ENCODE results near the gene CD7.
A peak's percentile ranks its signal among the peaks of the same experiment; 100 is the strongest.

Gene CD7

DNA sequence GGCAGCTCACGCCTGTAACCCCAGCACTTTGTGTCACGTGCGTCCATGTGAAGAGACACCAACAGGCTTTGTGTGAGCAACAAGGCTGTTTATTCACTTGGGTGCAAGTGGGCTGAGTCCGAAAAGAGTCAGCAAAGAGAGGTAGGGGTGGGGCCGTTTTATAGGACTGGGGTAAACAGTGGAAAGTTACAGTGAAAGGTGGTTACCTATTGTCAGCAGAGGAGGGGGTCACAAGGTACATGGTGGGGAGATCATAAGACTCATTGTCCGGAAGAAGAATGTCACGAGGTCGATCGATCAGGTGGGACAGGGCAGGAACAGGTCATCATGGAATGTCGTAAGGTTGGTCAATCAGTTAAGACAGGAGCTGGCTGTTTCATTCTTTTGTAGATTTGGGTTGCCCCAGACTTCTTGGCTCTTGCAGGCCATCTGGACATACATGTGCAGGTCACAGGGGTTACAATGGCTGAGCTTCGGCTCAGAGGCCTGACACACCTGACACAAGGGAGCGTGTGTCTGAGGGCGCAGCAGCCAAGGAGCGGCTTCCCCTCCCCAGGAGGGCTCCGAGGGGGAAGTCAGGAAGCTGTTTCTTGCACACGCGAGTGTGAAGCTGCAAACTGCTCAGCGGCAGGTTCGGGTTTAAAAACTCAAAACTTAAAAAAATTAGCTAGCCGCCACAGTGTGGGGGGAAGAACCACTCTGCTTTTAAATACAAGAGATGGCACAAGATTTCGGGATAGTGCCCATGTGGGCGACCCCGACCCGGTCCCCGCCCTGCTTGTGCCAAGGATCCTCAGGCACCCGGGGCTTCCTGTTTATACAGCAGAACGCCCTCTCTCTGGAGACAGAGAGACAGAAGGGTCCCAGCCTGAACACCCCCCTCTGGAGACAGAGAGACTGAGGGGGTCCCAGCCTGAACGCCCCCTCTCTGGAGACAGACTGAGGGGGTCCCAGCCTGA is 29.2 kb upstream of the CD7 start:
- DNase-seq, result peak in 2 of 4 experiments; percentile 47 to 58

DNA sequence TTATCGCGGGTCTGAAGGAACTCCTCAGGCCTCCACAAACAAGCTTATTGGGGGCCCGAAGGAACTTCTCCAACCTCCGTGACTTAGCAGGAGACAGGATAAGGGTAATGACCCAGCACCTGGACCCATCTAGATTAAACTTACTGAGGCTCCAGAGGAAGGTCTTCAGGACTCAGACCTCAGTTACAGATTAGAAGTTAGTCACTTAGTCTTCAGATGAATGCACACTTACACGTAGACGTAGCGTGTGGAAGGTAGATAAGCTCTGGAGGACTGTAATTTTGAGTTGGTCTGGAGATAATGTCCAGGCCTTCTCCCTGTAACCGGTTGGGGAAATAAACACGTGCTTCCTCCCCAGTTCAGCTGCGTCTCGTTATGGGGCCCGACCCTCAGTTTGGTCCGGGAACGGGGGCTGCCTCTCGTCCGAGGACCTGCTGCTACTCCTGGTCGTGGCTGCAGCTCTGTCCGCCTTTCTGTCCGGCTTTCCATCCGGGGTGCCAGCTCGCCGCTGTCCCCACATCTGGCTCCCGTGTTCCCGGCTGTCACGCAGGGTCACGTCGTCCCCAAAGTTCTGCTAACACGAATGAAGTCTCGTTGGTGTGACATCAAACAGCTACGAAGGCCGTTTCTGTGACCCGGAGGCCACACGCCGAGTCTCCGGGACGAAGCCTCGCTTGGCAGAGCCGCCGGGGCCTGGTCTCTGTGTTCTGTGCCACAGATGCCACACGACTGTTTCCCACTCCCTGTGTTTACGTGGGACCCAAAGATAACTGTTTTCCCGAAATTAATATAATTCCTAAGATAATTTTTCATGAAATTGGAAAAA is 28.0 kb upstream of the CD7 start:
- no peak for DNase-seq

DNA sequence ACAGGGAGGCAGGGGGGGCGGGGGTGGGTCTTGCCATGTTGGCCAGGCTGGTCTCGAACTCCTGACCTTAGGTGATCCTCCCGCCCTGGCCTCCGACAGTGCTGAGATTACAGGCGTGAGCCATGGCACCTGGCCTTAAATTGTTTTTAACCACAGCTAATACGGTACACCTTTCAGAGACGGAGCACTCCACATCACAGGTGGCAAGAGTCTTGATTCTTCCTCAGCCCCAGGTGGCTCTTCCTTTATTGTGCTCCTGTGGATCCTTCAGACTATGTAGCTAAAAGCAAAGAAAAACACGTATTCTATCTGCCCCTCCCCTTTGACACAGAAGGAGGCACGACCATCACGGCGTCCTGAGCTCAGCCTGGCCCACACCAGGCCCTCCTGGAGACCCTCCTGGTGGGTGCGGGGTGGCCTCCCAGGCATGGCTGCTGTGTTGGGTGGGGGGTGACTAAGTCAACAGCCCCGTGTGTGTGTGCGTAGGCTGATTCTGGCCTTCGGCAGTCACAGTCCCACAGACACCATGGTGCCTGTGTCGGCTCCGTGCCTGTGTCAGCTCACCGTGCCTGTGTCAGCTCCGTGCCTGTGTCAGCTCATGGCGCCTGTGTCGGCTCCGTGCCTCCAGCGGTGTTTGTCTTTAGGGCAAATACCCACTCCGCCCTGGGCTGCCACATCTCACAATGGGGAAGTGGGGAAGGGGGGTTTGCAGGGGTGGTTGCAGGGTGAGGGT is 26.9 kb upstream of the CD7 start:
- DNase-seq, result no peak

DNA sequence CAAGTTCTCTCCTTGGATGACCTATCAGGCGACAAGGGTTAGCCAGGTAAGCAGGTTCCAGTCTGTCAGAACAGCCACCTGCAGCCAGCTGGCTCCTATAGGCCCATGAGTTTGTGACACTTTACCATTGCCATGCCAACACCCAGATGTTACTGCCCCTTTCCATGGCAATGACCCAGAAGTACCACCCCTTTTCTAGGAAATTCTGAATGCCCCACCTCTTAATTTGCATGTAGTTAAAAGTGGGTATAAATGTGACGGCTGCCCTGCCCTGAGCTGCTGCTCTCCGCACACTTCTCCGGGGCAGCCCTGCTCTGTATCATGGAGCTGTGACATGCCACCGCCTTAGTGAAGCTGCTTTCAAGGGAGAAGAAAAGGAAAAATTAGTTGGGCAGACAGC is 26.2 kb upstream of the CD7 start:
- no peak for DNase-seq

DNA sequence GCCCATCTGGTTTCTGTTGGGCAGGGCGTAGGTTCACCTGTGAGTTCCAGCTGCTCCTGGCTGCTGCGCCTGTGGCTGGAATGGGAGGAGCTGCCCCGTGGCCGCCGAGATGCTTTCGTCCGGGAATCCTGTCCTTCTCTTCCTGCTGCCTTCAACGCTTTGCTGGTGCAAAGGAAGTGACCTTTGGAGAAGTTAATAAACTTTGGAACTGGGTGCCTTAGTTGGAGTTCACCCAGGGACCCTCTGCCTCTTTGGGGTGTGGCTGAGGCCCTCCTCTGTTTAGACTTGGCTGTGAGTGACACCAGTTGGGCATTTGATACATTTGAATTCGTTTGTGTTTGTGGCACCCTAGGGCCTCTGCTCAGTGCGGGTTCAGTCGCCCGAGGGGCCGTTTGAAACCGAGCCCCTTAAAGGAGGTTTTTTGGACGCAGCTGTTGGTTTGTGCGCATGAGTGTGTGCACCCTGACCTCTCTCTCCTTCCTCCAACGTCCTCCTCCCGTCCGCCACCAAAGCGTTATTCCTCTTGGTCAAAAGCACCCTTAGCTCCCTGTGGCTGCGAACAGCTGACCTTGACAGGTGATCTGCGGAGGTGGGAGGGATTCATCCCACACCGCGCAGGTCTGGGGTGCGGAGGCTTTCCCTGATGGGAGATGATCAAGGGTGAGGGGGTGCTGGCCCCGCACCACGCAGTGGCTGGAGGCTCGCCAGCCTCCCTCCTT is 25.1 kb upstream of the CD7 start:
- DNase-seq, result no peak

DNA sequence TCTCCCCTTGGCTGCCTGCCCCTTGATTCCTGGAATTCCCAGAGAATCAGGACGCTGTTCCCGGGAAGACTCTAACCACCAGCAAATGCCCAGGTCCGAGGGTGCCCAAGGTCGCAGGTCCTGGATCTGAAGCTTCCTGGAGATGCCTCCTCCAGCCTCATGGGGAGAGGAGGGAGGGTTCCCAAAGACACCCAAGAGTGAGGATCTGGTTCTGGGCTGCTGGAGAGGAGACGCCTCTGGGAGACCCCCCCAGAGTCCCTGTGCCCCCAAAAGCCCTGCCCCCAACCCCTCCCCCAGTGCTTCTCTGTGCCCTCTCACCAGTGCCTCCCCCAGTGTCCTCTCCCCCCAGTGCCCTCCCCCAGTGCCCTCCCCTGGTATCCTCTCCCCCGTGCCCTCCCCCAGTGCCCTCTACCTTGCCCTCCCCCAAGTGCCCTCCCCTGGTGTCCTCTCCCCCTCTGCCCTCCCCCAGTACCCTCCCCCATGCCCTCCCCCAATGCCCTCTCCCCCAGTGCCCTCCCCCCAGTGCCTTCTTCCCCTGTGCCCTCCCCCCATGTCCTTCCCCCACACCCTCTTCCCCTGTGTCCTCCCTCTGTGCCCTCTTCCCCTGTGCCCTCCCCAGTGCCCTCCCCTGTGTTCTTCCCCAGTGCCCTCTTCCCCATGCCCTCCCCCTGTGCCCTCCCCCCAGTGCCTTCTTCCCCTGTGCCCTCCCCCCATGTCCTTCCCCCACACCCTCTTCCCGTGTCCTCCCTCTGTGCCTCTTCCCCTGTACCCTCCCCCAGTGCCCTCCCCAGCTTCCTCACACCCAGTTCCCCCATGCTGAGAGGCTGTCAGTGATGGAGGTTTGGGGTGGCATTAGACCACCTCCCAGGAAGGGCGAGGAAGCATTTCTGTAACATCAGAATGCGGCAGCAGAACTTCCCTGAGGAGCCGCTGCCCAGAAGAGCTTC is 22.5 kb upstream of the CD7 start:
- peak in 2 of 4 experiments; percentile 42 for DNase-seq

DNA sequence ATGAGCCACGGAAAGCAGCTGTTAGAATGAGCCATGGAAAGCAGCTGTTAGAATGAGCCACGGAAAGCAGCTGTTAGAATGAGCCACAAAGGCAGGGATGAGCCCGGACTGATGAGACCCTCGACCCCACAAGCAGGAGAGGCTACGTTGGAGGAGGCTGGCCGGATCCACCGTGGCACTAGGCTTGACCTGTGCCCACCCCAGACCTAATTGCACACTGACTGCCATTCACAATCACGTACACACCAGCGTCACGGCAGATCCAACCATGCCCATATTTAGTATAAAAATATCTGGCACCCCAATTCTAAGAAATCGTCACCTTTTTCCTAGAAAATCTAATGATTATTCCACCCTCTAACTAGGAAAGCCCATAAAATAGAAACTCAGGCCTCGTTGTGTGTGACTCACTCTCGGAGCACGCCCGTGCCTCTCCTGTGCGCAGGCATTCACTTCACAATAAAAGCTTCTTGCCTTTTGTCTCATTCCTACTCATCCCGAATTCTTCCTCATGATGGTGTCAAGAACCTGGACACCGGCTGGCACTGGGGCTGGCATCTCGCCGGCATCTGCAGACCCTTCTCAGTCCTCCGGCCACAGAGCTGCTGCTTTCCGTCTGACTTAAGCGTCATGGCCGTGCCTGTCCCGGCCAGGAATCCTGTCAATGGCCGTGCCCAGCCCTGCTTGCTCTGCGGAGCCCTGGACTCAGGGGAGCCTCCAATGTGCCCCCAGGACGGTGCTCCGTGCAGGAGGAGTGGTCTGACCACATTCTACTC is 21.6 kb upstream of the CD7 start:
- DNase-seq, result no peak

DNA sequence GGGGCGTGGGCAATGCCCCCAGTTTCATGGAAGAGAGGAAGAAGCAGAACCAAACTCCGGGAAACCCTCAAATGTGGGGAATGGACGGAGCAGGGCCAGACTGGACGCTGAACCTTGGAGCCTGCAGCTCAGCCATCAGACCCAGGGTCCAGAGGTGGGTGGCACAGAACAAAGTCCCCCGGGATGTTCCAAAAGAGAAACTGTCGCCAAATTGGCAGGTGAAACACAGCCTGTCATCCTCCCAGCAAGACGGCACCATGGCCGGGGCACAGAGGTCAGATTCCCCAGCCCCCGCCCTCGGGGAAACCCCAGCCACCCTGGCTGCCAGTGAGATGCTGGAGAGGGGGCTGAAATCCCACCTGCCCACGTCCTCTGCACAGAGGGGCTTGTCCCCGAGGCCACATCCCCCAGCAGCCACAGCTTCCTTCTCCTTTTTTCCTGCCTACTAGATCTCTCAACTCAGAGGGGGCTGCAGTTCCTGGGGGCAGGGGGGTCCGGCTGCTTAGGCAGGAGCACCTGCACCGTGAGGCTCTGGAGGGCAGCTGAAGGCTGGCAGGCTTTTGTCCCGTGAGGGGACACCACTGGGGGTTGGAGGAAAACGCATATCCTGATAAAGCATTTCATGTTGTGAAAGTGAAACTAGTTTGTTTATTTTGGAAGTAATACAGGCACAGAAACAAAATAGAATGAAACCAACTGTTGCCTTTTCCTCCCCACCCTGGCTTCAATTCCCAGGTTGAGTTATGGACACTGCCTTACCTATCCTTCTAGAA is 17.4 kb upstream of the CD7 start:
- peak in 3 of 4 experiments; percentile 29 to 51 (median 32) for DNase-seq

DNA sequence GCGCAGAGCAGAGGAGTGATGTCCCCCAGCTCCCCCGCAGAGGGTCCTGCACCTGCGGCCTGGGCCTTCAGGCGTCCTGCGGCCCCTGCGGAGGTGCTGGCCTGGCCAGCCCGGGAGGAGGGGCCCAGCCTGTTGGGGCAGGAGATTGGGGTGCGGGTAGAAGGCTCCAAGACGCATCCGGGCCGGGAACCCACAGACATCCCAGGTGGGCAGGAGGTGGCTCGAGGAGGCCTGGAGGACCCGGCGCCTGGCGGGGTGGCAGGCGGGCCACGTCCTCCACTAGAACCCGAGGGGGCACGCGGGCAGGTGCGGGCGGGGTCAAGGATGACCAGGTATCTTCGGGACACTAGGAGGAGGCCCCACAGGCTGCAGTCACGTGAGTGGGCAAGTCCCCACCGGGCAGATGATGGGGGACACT is 16.8 kb upstream of the CD7 start:
- DNase-seq, result no peak

DNA sequence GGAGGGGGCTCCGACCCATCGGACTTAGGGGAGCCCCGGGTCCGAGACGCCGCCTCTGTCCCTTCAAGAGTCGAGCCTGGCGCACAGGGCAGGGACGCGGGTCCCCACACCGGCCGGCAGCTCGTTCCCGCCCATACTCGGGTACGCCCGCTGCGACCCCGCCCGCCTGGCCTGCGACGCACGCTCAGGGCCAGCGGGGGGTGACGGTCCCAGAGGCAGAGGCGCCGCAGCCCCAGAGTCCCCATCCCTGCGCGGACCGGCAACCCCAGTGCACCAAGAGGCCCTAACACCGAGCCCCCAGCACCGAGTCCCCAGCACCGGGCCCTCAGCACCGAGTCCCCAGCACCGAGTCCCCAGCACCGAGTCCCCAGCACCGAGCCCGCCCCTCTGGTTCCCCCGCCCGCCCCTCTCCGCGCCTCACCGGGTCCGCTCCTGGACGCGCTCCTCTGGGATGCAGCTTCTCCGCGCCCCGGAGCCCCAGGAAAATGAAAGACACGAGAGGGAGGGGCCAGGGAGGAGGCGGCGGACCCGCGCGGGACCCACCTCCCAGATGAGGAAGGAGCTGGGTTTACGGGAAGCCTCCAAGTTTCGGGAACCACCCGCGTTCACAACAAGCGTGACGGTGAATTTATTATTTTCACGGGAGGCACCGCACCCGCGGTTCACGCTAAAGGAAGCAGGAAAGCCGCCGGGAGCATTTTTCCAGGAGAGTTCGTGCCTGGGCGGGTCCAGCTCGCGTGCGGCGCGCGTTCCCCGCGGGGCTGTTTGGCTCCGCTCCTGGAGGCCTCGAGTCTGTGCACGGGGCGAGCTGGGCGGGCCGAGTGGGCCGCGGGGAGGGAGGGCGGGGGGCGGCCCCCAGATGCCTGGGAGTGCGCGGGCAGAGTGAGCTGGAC is 16.1 kb upstream of the CD7 start, which contains the start of gene SECTM1:
SECTM1 (minus strand) TSS at position 488 of the 893 bp plus-strand sequence. CDS start 6,526 bp downstream, outside the sequence.
- DNase-seq, result peak; percentile 66 to 76 (median 72)

DNA sequence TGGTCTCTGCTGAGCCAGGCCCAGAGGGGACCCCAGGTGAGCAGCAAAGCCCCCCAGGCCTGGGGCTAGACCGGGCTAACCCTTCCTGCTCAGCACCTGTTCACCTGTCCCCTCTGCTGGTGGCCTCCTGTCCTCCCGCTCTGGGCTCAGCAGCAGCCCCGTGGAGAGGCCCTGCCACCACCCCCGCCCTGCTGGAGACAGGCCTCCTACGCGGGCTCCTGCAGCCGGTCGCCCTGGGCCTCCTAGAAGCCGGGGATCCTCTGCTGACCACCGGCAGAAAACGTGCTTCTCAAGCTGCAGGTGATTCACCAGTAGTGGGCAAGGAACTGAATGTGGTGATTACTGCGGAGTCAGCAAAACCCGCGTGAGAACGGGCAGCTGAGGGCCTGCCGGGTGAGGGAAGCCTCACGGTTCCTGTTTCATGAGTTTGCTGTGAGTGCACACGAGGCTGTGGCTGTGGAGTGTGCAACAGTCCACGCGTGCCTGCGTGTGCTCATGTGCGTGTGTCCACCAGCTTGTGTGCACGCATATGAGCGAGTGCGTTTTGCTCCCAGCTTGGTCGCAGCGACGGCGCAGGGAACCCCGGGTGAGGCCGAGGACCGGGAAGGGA is 15.4 kb upstream of the CD7 start:
- peak; percentile 91 to 95 (median 92) for DNase-seq

DNA sequence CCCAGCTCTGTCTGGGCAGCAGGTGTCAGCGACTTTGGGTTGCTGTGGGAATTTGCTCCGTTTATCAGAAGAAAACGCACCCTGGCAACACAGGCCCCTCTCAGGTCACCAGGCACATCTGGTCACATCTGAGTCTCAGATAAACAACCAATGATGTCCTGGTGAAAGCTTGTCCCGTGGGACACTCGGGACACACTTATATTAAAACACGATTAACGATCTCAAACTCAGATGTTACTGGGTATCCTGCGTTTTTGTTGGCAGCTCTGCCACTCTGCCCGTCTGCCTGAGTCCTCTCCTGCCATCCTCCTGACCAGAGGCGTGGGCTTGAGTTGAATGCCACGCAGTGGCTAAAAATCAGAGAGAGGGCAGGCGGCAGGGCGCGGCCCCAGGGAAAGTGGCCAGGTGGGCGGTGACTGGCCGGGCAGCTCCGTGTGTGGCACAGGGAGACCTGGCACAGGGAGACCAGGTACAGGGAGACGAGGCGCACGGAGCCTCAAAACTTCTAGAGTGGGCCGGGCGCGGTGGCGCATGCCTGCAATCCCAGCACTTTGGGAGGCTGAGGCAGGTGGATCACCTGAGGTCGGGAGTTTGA is 14.0 kb upstream of the CD7 start:
- no peak for DNase-seq

DNA sequence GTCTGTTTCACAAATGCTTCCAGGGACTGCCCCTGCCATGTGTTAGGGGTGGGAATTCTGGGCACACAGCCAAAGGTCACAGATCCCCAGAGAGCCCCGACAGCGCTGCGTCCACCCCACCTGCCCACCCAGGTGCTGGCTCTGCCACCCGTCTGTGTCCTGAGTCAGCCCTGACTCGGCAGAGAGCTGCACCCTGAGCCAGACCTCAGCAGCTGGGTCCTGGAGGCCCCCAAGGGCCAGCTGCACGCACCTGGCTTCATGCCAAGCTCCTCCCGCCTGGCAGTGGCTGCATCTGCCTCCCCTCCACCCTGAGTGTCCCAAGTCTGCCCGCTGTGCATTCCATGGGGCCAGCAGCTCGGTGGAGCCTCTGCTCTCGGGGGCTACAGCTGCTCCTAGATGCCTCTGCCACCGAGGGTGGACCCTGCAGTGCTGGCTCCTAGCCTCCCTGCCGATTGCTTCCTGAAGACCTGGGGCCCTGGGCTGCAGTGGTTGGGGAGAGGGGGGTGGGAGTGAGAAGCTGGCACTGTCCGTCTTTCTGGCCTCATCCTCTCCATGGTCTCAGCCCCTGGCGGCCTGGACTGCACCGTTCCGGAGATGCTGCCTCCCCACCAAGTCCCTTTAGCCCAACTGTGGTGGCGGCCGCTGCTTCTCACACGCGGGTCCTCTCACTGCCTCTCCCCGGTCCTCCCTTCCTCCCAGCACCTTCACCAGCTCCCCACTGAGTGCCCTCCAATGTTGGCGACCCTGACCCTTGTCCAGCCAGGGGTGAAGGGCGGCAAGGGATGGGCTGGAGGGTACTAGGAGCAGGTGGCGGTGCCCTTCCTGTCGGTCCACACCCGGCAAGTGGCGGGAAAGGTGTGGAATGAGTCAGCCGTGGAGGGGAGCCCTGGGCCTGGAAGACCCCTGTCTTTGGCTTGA is 13.2 kb upstream of the CD7 start:
- no peak for DNase-seq

DNA sequence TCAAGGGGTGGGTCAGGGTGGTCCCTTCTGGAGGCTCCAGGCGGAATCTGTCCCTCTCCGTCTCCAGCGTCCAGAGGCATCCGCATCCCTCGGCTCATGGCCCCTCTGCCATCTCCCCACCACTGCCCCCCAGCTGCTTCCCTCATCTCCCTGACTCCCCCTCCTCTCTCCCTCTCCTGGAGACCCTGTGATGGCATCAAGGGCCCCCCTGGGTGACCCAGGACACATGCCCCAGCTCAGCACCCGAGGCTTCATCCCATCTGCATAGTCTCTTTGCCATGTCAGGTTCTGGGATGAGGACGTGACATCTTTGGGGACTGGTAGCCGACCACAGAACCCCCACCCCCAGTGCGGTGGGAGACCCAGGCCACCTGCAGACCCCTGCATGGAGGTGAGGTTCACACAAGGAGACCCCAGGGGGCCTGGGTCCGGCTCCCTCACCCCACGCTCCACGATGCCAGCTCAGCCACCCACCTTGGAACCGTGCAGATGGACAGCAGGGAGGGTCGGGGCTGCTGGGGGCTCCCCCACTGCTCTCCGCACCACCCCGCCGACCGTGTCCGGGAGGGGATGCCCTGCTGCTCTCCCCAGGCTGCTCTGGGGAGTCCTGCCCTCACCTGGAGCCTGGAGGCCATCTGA is 12.4 kb upstream of the CD7 start:
- DNase-seq, result no peak

DNA sequence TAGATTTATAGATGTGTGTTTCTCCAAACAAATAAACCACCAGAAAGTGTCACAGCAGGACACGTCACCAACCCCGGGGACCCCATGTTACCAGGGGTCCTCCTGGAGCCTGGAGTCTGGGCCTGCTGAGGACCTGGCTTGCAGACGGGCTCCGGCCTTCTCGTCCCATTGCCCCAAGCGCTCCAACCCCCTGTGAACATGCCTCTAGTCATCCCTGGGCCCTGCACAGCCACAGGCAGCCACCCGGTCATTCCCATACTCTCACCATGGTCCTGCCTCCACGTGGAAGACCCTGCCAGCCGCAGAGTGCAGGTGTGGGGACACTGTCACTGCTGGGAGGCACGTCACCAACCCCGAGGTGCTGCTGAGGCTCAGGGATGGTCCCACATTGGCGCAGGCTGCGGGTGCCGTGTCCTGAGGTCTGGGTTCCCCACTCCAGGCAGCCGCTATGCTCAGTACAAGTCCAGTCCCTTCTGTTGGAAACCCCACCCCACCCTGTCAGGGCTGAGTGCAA is 11.6 kb upstream of the CD7 start:
- no peak for DNase-seq
